ENCODE results near the gene SLC39A1.
"Not testable (repeated sequence)": the region's sequence is repeated elsewhere in the genome, so short reads cannot be mapped to it uniquely, and the experiment has no call there.

The SLC39A1 gene, protein sequence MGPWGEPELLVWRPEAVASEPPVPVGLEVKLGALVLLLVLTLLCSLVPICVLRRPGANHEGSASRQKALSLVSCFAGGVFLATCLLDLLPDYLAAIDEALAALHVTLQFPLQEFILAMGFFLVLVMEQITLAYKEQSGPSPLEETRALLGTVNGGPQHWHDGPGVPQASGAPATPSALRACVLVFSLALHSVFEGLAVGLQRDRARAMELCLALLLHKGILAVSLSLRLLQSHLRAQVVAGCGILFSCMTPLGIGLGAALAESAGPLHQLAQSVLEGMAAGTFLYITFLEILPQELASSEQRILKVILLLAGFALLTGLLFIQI

DNA sequence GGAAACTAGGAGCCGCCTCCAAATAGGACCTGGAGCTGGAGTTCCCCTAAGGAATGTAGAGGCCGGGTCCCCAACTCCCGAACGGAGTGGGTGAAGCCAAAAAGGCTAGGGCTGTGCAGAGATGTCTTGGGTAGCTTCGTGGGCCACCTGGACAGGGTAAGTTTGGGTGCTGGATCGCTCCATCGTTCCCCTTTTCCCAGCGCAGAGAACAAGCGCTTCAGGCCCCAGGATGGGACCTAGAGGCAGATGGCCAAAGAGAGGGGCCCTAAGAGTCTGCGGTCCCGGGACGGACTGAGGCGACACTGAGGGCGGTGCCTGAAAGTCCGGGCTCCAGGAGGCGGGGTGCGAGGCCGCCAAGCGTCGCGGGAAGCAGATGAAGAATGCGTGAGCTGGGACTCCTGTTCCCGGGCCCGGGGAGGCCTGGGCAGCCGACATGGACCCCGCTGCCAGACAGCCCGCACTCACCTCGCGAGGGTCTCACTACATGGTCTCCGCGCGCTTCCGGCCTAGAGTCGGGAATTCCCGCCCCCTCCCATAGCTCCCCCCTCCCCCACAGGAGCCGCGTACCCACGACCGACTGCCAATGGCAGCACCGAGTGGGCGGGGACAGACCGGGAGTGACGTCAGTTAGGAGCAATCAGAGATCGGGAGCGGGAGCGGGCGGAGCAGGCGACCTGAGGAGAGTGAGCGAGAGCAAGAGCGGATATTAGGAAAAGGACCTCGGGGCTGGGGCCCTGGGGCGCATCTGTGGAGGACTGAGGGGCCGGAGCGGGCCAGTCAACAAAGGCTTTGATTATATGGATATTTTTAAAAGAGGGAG is at the start of gene SLC39A1:
SLC39A1 (minus strand) TSS at position 508 of the 820 bp plus-strand sequence. CDS start 822 bp downstream, outside the sequence.
- DNase-seq (ENCODE audit: low read depth in 2 of 3, low spot score in 1 of 3) = peak; percentile 89 to 97 (median 96)

DNA sequence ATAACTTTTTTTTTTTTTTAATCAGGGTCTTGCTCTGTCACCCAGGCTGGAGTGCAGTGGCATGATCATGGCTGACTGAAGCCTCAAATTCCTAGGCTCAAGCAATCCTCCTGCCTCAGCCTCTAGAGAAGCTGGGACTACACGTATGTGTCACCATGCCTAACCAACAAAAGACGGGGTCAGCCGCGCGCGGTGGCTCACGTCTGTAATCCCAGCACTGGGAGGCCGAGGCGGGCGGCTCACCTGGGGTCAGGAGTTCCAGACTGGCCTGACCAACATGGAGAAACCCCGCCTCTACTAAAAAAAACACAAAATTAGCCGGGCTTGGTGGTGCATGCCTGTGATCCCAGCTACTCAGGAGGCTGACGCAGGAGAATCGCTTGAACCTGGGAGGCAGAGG is 49.2 kb upstream of the SLC39A1 start:
- DNase-seq (ENCODE audit: low read depth in 2 of 3, low spot score in 1 of 3) = not testable (repeated sequence)

DNA sequence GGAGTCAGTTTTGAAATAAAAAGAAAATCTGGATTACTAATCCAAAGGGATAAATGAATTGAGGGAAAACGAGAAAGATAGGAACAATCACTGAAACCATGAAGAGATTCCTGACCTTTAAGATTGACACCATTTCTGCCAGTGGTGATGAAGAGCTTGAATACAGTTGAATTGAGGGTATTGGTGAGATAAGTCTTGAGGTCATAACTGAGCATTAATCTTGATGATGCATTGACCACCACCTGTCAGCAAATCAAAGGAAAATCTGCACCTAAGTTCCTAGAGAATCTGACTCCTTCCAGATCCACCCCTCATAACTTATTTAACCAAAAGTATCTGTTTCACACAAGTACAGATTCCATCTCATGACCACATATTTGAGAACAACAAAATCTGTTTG is 48.8 kb upstream of the SLC39A1 start:
- DNase-seq (ENCODE audit: low read depth in 2 of 3, low spot score in 1 of 3) = no peak

DNA sequence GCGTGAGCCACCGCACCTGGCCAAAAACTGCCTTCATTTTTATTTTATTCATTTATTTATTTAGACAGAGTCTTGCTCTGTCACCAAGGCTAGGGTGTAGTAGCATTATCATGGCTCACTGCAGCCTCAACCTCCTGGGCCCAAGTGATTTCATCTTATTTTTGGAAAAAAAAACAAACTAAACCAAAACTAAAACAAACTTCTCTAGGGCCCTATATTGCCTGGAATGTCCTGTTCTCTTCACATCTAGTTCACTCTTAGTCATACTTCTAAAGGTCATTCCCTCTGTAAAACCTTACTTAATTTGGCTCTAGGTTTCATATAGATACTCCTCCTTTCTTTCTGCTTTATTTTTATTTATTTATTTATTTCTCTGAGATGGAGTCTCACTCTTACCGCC is 42.8 kb upstream of the SLC39A1 start:
- no peak for DNase-seq (ENCODE audit: low read depth in 2 of 3, low spot score in 1 of 3)

DNA sequence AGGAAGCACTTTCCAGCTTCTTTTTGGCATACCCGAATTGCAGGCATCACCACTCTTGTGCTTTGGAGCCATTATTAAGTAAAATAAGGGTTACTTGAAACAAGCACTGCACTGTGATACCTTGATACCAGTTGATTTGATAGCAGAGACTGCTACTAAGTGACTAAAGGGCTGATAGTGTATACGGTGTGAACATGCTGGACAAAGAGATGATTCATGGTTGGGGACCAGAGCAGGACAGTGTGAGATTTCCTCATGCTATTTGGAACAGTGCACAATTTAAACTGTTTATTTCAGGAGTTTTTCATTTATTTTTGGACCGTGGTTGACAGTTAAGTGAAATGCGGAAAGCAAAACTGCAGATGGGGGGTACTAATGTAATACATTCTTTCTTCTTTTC is 37.1 kb upstream of the SLC39A1 start:
- DNase-seq (ENCODE audit: low read depth in 2 of 3, low spot score in 1 of 3) = no peak

DNA sequence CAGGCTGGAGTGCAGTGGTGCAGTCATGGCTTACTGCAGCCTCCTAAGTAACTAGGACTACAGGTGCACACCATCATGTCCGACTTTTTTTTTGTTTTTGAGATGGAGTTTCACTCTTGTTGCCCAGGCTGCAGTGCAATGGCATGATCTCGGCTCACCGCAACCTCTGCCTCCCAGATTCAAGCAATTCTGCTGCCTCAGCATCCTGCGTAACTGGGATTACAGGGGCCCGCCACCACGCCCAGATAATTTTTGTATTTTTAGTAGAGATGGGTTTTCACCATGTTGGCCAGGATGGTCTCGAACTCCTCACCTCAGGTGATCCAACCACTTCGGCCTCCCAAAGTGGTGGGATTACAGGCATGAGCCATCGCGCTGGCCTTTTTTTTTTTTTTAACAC is 33.5 kb upstream of the SLC39A1 start:
- DNase-seq (ENCODE audit: low read depth in 2 of 3, low spot score in 1 of 3) = not testable (repeated sequence)

DNA sequence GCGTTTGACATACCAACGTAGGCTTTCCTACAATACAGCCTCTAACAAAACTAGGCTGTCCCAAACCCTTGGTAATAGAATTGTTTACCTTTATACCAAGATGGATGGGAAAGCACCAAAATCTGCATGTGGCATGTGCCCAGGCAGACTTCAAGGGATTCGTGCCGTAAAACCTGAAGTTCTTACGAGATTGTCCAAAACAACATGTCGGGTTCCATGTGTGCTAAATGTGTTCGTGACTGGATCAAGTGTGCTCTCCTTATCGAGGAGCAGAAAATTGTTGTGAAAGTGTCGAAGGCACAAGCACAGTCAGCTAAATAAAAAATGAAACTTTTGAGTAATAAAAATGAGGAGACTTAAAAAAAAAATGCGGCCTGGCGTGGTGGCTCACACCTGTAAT is 32.3 kb upstream of the SLC39A1 start:
- no peak for DNase-seq (ENCODE audit: low read depth in 2 of 3, low spot score in 1 of 3)

DNA sequence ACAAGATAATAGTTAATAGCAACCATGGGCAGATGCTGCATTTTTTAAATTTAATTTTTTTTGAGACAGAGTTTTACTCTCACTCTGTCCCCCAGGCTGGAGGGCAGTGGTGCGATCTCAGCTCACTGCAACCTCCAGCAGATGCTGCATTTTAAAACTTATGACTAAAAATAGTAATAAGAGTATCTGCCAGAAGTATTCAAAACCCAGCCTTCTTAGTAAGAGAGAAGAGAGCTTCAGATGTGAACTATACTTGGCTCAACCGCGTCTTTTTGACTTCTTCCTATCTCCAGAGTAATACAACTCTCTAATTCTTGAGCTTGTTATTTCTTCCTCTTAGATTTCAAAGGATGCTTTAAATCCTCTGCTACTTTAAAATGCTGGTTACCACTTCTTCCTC is 31.9 kb upstream of the SLC39A1 start:
- DNase-seq (ENCODE audit: low read depth in 2 of 3, low spot score in 1 of 3) = no peak

DNA sequence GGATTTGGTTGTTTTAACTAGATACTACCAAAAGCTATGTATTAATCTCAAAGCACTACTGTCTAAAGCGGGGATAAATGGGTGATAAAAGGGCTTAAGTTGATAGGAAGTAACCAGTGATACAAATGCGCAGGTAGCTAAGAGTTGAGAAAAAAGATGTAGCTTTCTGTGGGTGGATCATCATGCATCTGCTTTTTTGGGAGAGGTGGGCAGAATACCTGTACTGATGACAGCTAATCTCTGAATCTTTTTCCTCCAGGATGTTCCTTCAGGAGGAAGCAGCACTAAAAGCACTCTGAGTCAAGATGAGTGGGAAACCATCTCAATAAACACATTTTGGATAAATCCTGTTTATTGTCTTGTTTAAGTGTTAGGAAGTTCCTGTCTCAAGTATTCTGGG is 28.5 kb upstream of the SLC39A1 start:
- no peak for DNase-seq (ENCODE audit: low read depth in 2 of 3, low spot score in 1 of 3)

DNA sequence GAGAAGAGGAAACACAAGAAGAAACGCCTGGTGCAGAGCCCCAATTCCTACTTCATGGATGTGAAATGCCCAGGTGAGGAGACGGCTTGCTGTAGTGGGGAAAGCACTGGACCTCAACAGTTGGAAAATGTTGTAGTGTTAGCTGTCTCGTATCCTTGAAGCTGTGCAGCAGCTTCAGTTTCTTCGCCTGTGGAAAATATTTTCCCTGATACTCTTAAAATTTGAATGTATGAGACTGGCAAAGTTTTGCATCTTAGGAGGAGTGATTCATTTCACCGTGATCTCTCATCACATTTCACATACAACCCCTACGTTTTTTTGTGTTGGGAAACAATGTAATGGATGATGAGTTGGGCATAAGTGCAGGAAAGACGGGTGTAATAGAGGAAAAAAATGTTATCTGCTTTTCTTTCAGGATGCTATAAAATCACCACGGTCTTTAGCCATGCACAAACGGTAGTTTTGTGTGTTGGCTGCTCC is 27.9 kb upstream of the SLC39A1 start:
- no peak for DNase-seq (ENCODE audit: low read depth in 2 of 3, low spot score in 1 of 3)

DNA sequence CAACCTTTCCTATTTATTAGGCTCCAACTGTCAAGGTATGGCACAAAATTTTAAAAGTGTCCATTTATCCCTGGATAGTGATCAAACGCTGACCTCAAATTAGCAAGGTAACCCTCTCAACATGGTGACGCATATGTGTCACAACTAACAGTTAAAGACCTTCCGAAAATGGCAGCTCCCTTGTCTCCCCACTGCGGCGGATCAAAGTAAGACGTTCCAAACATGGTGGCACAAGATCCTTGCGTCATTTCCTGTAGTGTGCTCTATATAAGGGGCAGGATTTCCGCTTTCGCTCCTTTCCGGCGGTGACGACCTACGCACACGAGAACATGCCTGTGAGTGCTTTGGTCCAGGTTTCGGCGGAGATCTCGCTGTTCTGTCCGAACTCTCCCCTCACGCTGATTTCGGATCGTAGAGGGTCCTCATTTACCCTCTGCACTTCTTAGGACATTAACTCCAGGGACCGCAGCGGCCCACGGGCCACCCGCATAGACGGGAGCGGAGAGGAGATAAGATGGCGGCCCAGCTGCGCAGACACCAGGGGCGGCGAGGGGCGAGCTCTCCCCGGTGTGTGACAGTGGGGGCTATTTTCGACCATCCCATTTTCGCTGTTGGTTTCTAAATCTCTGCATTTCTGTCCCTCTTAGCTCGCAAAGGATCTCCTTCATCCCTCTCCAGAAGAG is 27.3 kb upstream of the SLC39A1 start, which contains the start of gene RPS27:
RPS27 (plus strand) TSS at position 295 of the 683 bp plus-strand sequence; CDS start at position 330, 35 bp downstream.
- peak; percentile 75 to 86 (median 78) for DNase-seq (ENCODE audit: low read depth in 2 of 3, low spot score in 1 of 3)

DNA sequence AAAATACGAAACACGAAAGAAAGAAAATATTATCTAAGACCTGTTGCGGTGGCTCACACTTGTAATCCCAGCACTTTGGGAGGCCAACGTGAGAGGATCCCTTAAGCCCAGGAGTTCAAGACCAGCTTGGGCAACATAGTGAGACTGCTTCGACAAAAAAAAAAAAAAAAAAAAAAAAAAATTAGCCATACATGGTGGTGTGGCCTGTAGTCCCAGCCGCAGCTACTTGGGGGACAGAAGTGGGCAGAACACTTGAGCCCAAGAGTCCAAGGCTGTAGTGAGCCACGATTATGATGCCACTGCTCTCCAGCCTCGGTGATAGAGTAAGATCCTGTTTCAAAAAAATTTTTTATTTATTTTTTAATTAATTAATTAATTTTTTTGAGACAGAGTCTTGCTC is 24.3 kb upstream of the SLC39A1 start:
- DNase-seq (ENCODE audit: low read depth in 2 of 3, low spot score in 1 of 3) = no peak

DNA sequence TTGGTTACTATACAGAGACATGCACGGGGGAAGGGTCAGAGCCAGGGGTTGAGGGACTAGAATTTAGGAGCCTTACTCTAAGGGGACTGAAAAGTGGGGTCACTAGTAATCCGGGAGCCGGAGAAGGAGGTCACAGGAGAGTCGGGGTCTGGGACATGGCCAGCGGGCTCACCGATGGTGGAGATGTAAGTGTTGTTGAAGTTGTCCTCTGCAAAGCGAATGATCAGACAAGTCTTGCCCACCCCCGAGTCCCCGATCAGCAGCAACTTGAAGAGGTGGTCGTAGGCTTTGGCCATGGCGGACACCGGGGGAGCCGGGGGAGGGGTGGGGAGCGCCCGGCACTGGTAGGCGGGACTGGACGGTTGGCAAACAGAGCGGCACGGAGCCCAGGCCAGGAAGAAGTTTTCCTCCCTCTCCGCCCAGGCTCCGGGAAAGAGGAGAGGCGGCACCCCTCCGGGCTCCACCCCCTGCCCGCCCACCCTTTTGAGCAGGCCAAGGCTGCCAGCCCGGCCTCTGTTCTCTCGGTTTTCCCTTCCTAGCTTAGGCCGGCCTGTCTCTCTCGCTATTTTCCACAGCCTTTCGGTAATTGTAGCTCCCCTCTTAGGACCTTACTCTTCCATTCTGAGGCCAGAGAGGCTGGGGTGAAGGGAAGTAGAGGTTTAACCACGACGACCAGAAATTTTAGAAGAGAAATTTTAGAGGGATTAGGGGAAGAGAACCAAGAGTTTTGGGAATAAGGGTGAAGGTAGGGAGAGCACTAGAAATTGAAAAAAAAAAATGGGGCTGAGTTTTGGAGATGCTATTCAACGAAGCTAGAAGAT is 22.8 kb upstream of the SLC39A1 start, which contains the start of gene RAB13:
RAB13 (minus strand) TSS at position 399 of the 821 bp plus-strand sequence; CDS start at position 296, 103 bp downstream.
- DNase-seq (ENCODE audit: low read depth in 2 of 3, low spot score in 1 of 3) = no peak

DNA sequence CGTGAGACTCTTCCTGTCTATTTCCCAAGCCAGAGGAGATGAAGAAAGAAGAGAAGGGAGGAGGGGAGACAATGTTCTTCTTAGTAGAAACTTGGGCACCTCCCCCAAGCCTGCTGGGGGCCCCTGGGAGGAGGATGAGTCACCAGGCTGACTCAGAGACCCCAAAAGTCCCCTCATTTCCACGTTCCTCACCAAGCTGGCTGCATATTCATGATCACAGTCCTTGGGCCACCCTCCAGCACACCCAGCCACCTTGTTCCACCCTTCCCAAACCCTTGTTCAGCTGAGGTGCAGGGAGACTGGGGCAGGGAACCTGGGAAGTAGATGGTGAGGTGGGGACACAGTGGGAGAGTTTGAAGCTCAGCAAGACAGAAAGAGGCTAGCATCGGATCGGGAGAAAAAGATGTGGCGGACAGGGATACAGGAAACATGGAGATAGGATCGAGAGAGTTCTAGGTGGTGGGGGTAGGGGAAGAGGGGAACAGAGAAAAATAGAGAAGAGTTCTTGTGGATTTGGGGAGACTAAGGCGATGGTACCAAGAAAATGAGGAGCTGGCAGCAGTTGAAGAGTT is 22.1 kb upstream of the SLC39A1 start:
- no peak for DNase-seq (ENCODE audit: low read depth in 2 of 3, low spot score in 1 of 3)

DNA sequence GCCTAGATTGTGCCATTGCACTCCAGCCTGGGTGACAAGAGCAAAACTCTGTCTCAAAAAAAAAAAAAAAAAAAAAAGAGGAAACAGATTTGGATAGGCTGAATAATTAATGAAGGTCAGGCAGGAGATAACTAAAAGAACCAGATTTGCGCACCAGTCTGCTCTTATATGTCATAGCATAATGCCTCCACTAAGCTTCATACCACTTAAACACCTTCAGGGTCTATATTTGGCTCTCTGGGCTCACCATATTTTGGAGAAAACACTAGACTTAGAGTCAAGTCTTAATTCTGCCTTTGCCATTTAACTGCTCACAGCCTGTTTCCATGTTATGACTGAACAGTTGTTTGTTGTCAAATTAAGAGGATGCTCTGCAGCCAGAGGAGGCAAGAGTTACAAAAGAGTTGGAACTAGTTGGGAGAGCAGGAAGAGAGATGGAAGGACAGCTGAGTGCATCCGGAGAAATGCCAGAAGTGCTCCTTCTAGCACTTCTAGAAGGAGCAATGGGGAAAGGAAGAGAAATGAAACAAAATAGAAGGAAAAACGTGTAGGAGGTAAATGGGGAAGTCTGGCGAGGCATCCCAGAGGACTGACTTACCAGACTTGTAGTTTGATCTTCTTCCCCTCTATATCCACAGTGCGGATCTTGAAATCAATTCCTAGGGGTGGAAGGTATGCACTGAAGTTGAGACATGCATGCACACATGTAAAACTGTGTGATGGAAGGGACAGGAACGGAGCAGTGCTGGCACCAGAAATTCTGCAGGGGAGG is 21.0 kb upstream of the SLC39A1 start:
- no peak for DNase-seq (ENCODE audit: low read depth in 2 of 3, low spot score in 1 of 3)

DNA sequence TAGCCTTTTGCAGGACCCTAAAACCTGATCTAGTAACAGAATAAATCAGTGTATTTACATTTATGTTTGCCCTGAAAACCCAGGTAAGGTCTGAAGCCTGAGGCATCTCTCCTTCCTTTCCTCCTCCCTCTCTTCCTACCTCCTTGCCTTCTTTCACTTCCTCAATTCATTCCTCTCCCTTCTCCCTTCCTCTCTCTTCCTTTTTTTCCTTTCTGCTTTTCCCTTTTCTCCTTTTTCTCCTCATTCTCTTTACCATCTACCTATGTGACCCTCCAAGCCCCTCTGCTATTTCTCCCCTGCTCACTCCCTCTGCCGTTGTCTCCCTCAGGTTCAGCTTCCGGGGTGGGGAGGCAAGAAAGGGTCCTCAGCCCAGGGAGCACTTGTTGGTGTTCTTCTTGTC is 18.4 kb upstream of the SLC39A1 start:
- not testable (repeated sequence) for DNase-seq (ENCODE audit: low read depth in 2 of 3, low spot score in 1 of 3)

DNA sequence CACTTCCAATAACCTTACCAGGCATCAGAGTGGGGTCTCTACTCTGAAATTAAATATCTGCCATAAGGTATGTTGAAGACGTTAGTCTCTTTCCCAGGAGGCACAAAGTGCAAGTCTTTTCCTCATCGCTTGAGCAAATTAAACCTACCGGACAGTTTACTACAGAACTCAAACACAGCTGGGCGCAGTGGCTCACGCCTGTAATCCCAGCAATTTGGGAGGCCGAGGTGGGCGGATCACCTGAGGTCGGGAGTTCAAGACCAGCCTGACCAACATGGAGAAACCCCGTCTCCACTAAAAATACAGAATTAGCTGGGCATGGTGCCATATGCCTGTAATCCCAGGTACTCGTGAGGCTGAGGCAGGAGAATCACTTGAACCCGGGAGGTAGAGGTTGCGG is 15.8 kb upstream of the SLC39A1 start:
- DNase-seq (ENCODE audit: low read depth in 2 of 3, low spot score in 1 of 3) = not testable (repeated sequence)

DNA sequence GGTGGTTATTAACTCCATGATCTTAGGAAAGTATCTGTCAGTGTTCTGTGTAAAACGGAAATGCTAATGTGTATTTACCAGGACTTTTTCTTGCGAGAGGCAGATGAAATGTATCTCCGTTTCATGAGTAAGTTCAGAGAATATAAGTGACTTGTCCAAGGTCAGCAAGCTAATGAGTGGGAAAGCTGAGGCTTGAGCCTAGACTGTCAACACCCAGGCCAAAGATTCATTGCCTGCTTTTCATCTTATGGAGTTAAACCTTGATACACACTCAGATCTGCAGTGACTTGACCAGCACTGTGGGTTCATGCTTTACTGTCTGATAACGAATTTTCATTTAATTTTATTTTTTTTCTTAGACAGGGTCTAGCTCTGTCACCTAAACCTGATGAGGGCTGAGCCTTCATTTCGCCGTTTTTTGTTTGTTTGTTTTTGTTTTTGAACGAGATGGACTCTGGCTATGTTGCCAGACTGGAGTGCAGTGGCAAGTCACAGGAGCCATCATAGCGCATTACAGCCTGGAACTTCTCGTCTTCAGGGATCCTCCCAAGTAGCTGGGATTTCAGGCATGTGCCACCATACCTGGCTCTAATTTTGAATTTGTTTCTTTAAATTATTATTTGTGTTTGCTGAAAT is 15.1 kb upstream of the SLC39A1 start:
- no peak for DNase-seq (ENCODE audit: low read depth in 2 of 3, low spot score in 1 of 3)

All from stimulated activated CD4-positive, alpha-beta T cell treated with anti-CD3 and anti-CD28 coated beads, Interleukin-12 subunit alpha, Interleukin-12 subunit beta, amount 100 ng/mL, for 48 hours (primary cell).